GM19240 (cell line): ENCODE results near the gene BOD1L1.

Experiments
- DNase-seq: peaks from one replicate; pipeline ENCODE4 v3.0.0; 2011; ENCODE audit warnings: low spot score; ENCODE audit not compliant: insufficient read length

Gene BOD1L1

GRCh38 chr4:13626492-13627177, 890 bp downstream of the BOD1L1 start:
- no peak for DNase-seq

GRCh38 chr4:13618212-13618806, 9.2 kb downstream of the BOD1L1 start:
- DNase-seq = no peak

- no peak for DNase-seq
Observed at GRCh38 chr4:13617801-13618200, 9.7 kb downstream of the BOD1L1 start.

- DNase-seq = no peak
Observed at GRCh38 chr4:13616597-13616996, 10.9 kb downstream of the BOD1L1 start.

- no peak for DNase-seq
Observed at GRCh38 chr4:13615161-13615560, 12.4 kb downstream of the BOD1L1 start.

- no peak for DNase-seq
Observed at GRCh38 chr4:13612569-13612968, 15.0 kb downstream of the BOD1L1 start.

- peak; percentile 24 for DNase-seq
Observed at GRCh38 chr4:13611283-13611842, 16.2 kb downstream of the BOD1L1 start.

GRCh38 chr4:13605330-13605729, 22.2 kb downstream of the BOD1L1 start:
- no peak for DNase-seq

- DNase-seq = no peak
Observed at GRCh38 chr4:13601848-13602247, 25.7 kb downstream of the BOD1L1 start.

GRCh38 chr4:13601048-13601447, 26.5 kb downstream of the BOD1L1 start:
- DNase-seq = no peak

GRCh38 chr4:13599159-13599558, 28.4 kb downstream of the BOD1L1 start:
- no peak for DNase-seq

GRCh38 chr4:13597604-13598003, 29.9 kb downstream of the BOD1L1 start:
- DNase-seq = no peak

- DNase-seq = no peak
Observed at GRCh38 chr4:13597141-13597540, 30.4 kb downstream of the BOD1L1 start.

GRCh38 chr4:13592220-13592619, 35.3 kb downstream of the BOD1L1 start:
- DNase-seq = no peak

GRCh38 chr4:13590766-13591165, 36.8 kb downstream of the BOD1L1 start:
- no peak for DNase-seq

GRCh38 chr4:13588954-13589353, 38.6 kb downstream of the BOD1L1 start:
- DNase-seq = no peak

GRCh38 chr4:13584481-13584880, 43.0 kb downstream of the BOD1L1 start:
- no peak for DNase-seq

GRCh38 chr4:13580036-13580435, 47.5 kb downstream of the BOD1L1 start:
- no peak for DNase-seq

- no peak for DNase-seq
Observed at GRCh38 chr4:13577660-13578059, 49.9 kb downstream of the BOD1L1 start.

- DNase-seq = no peak
Observed at GRCh38 chr4:13570916-13571315, 56.6 kb downstream of the BOD1L1 start.

- DNase-seq = no peak
Observed at GRCh38 chr4:13567125-13567524, 60.4 kb downstream of the BOD1L1 start.

- DNase-seq = no peak
Observed at GRCh38 chr4:13562876-13563275, 64.6 kb downstream of the BOD1L1 start.

GRCh38 chr4:13561673-13562072, 65.9 kb downstream of the BOD1L1 start:
- DNase-seq = no peak
